CD8-positive, alpha-beta memory T cell (primary cell): Measurements from ENCODE around the gene BASP1. TPM values are rescaled to one million over a fixed set of nuclear protein-coding genes. Genes with fewer than 3 reads are reported as not detected.

Experiments
- CTCF ChIA-PET: fragments of 350-600 bp; sonication (Branson Sonifier 250); formaldehyde crosslinking; loops from one replicate; lab custom pipeline; 2021; ENCODE audit warnings: antibody characterized with exemption; lab: Charles Lee
- POLR2A ChIA-PET: fragments of 350-600 bp; sonication (Branson Sonifier 250); formaldehyde crosslinking; loops from one replicate; lab custom pipeline; 2021; ENCODE audit warnings: antibody characterized with exemption; lab: Charles Lee
- DNase-seq, 5 donors: peaks; one replicate each; pipeline versions ENCODE4 v3.0.0 to v3.0.0-alpha.2; 2020 to 2022; ENCODE audit warnings: mixed read lengths in 1 of 5
- H3K27ac ChIP-seq: one replicate; pipeline ENCODE4 v1.7.0; 2013; ENCODE audit warnings: low read depth, mild to moderate bottlenecking, low read length, moderate library complexity
- H3K27me3 ChIP-seq: 2 replicates; pipeline ENCODE4 v1.7.0; 2013; ENCODE audit warnings: low read length, mild to moderate bottlenecking; ENCODE audit not compliant: insufficient read depth, poor library complexity, severe bottlenecking
- H3K36me3 ChIP-seq: 2 replicates; pipeline ENCODE4 v1.7.0; 2013; ENCODE audit warnings: mild to moderate bottlenecking, low read length, moderate library complexity; ENCODE audit not compliant: insufficient read depth
- H3K4me1 ChIP-seq: 2 replicates; pipeline ENCODE4 v1.7.0; 2013; ENCODE audit warnings: mild to moderate bottlenecking, low read length, moderate library complexity; ENCODE audit not compliant: insufficient read depth
- H3K4me3 ChIP-seq: 2 replicates; pipeline ENCODE4 v1.7.0; 2013; ENCODE audit warnings: mild to moderate bottlenecking, low read length
- H3K9me3 ChIP-seq: 2 replicates; pipeline ENCODE4 v1.7.0; 2013; ENCODE audit warnings: mild to moderate bottlenecking, low read length
- H3K27ac Mint-ChIP-seq, 8 donors: one replicate each; pipeline ENCODE4 v1.8.0; 2020 to 2021; ENCODE audit warnings: mixed read lengths in 8 of 8, mild to moderate bottlenecking in 6 of 8, inconsistent platforms in 3 of 8, moderate library complexity in 3 of 8
- H3K27me3 Mint-ChIP-seq, 2 donors: one replicate each; pipeline ENCODE4 v1.8.0; 2020 to 2021; ENCODE audit warnings: mixed read lengths in 2 of 2, mild to moderate bottlenecking in 1 of 2, moderate library complexity in 1 of 2
- H3K36me3 Mint-ChIP-seq, 3 donors: one replicate each; pipeline ENCODE4 v1.8.0; 2020 to 2021; ENCODE audit warnings: mixed read lengths in 3 of 3, inconsistent platforms in 1 of 3, mild to moderate bottlenecking in 1 of 3
- H3K4me1 Mint-ChIP-seq, 3 donors: one replicate each; pipeline ENCODE4 v1.8.0; 2020 to 2021; ENCODE audit warnings: mixed read lengths in 3 of 3, inconsistent platforms in 1 of 3, mild to moderate bottlenecking in 1 of 3
- H3K4me3 Mint-ChIP-seq, 7 donors: one replicate each; pipeline ENCODE4 v1.8.0; 2020 to 2021; ENCODE audit warnings: mixed read lengths in 7 of 7, mild to moderate bottlenecking in 6 of 7, moderate library complexity in 4 of 7, inconsistent platforms in 2 of 7
- H3K9me3 Mint-ChIP-seq, 5 donors: one replicate each; pipeline ENCODE4 v1.8.0; 2020 to 2022; ENCODE audit warnings: mixed read lengths in 5 of 5, mild to moderate bottlenecking in 3 of 5, moderate library complexity in 2 of 5, inconsistent platforms in 1 of 5
- polyA plus RNA-seq: library from polyadenylated mRNA; unstranded; fragments of 300-500 nt; fragmentation: Illumina TruSeq; gene quantifications from one replicate; pipeline ENCODE4 v1.2.3, GENCODE V29; 2021
- total RNA-seq, 2 experiments: library from RNA; stranded (reverse); gene quantifications; one replicate each; pipeline ENCODE4 v1.2.3, GENCODE V29; 2021

The BASP1 gene
- total and polyA plus RNA-seq, 3 experiments from 2014 or later: 0.28 to 0.49 TPM; not detected in 1

GRCh38 chr5:17220469-17220868 lies 3.0 kb downstream of the BASP1 start:
- no peak overlapping the region for H3K4me3 Mint-ChIP-seq
- POLR2A ChIA-PET: no interaction called here
- H3K27ac ChIP-seq: no peak overlapping the region
- DNase-seq: no peak
- H3K4me3 ChIP-seq: no peak overlapping the region
- no peaks in the 10 kb centered on the region for H3K36me3 ChIP-seq
- no peak overlapping the region for H3K27ac Mint-ChIP-seq
- no peaks in the 10 kb centered on the region for H3K36me3 Mint-ChIP-seq
- H3K4me1 ChIP-seq: peaks cover 5% of the 10 kb centered on the region
- no peaks in the 10 kb centered on the region for H3K27me3 ChIP-seq
- peaks cover 26 to 36% of the 10 kb centered on the region in 2 donors for H3K27me3 Mint-ChIP-seq
- CTCF ChIA-PET: no interaction called here
- H3K4me1 Mint-ChIP-seq: peaks cover 3 to 11% (median 6%) of the 10 kb centered on the region in 3 donors
- peaks cover 0 to 14% (median 9%) of the 10 kb centered on the region in 5 donors for H3K9me3 Mint-ChIP-seq
- no peaks in the 10 kb centered on the region for H3K9me3 ChIP-seq

GRCh38 chr5:17221843-17222636 lies 4.6 kb downstream of the BASP1 start:
- H3K36me3 Mint-ChIP-seq: no peaks in the 10 kb centered on the region
- DNase-seq: no peak
- H3K27ac Mint-ChIP-seq: no peak overlapping the region
- H3K27me3 Mint-ChIP-seq: peaks cover 17 to 26% of the 10 kb centered on the region in 2 donors
- H3K9me3 ChIP-seq: no peaks in the 10 kb centered on the region
- peaks cover 3 to 8% (median 4%) of the 10 kb centered on the region in 3 donors for H3K4me1 Mint-ChIP-seq
- peaks cover 5% of the 10 kb centered on the region for H3K4me1 ChIP-seq
- H3K4me3 Mint-ChIP-seq: no peak overlapping the region
- ChIA-PET POLR2A (no interaction called here), CTCF (no interaction called here)
- peaks cover 0 to 13% (median 9%) of the 10 kb centered on the region in 5 donors for H3K9me3 Mint-ChIP-seq
- H3K27ac ChIP-seq: no peak overlapping the region
- no peak overlapping the region for H3K4me3 ChIP-seq
- H3K27me3 ChIP-seq: no peaks in the 10 kb centered on the region
- H3K36me3 ChIP-seq: no peaks in the 10 kb centered on the region

- H3K9me3 Mint-ChIP-seq: peaks cover 0 to 13% (median 9%) of the 10 kb centered on the region in 5 donors
- H3K36me3 Mint-ChIP-seq: no peaks in the 10 kb centered on the region
- Histone ChIP-seq H3K27me3 (no peaks in the 10 kb centered on the region), H3K9me3 (no peaks in the 10 kb centered on the region), H3K27ac (no peak overlapping the region), H3K4me1 (peaks cover 5% of the 10 kb centered on the region), H3K4me3 (no peak overlapping the region), H3K36me3 (no peaks in the 10 kb centered on the region)
- H3K4me1 Mint-ChIP-seq: peaks cover 3 to 8% (median 4%) of the 10 kb centered on the region in 3 donors
- CTCF ChIA-PET: no interaction called here
- no peak for DNase-seq
- POLR2A ChIA-PET: no interaction called here
- H3K27ac Mint-ChIP-seq: no peak overlapping the region
- peaks cover 17 to 26% of the 10 kb centered on the region in 2 donors for H3K27me3 Mint-ChIP-seq
- H3K4me3 Mint-ChIP-seq: no peak overlapping the region
These were observed 5.2 kb downstream of the BASP1 start for GRCh38 chr5:17222664-17223063.

GRCh38 chr5:17223367-17224185 lies 6.1 kb downstream of the BASP1 start:
- no peaks in the 10 kb centered on the region for H3K36me3 ChIP-seq
- H3K4me3 ChIP-seq: no peak overlapping the region
- Mint-ChIP-seq H3K27ac (no peak overlapping the region), H3K27me3 (peaks cover 17 to 26% of the 10 kb centered on the region in 2 donors), H3K4me3 (no peak overlapping the region), H3K4me1 (peaks cover 3 to 8% (median 4%) of the 10 kb centered on the region in 3 donors), H3K36me3 (no peaks in the 10 kb centered on the region), H3K9me3 (peaks cover 0 to 13% (median 9%) of the 10 kb centered on the region in 5 donors)
- ChIA-PET CTCF (no interaction called here), POLR2A (no interaction called here)
- peaks cover 5% of the 10 kb centered on the region for H3K4me1 ChIP-seq
- H3K27me3 ChIP-seq: no peaks in the 10 kb centered on the region
- no peak overlapping the region for H3K27ac ChIP-seq
- DNase-seq: no peak
- no peaks in the 10 kb centered on the region for H3K9me3 ChIP-seq

- DNase-seq: no peak
- no peak overlapping the region for H3K27ac ChIP-seq
- no peak overlapping the region for H3K27ac Mint-ChIP-seq
- no peak overlapping the region for H3K4me3 Mint-ChIP-seq
- no peak overlapping the region for H3K4me3 ChIP-seq
- no peaks in the 10 kb centered on the region for H3K9me3 ChIP-seq
- no peaks in the 10 kb centered on the region for H3K27me3 ChIP-seq
- H3K36me3 ChIP-seq: no peaks in the 10 kb centered on the region
- POLR2A ChIA-PET: no interaction called here
- H3K4me1 Mint-ChIP-seq: no peaks in the 10 kb centered on the region
- no peaks in the 10 kb centered on the region for H3K4me1 ChIP-seq
- no peaks in the 10 kb centered on the region for H3K36me3 Mint-ChIP-seq
- peaks cover 0 to 5% (median 2%) of the 10 kb centered on the region in 5 donors for H3K9me3 Mint-ChIP-seq
- CTCF ChIA-PET: no interaction called here
- H3K27me3 Mint-ChIP-seq: peaks cover 9 to 12% of the 10 kb centered on the region in 2 donors
These were observed 7.6 kb downstream of the BASP1 start for GRCh38 chr5:17224858-17225511.

GRCh38 chr5:17225520-17225919 lies 8.1 kb downstream of the BASP1 start:
- Histone ChIP-seq H3K27me3 (no peaks in the 10 kb centered on the region), H3K36me3 (no peaks in the 10 kb centered on the region), H3K27ac (no peak overlapping the region), H3K9me3 (no peaks in the 10 kb centered on the region), H3K4me1 (no peaks in the 10 kb centered on the region), H3K4me3 (no peak overlapping the region)
- Mint-ChIP-seq H3K4me3 (no peak overlapping the region), H3K27ac (no peak overlapping the region), H3K27me3 (peaks cover 8 to 9% of the 10 kb centered on the region in 2 donors), H3K4me1 (no peaks in the 10 kb centered on the region), H3K36me3 (no peaks in the 10 kb centered on the region), H3K9me3 (peaks cover 0 to 5% (median 2%) of the 10 kb centered on the region in 5 donors)
- no peak for DNase-seq
- CTCF ChIA-PET: no interaction called here
- POLR2A ChIA-PET: no interaction called here

- Histone ChIP-seq H3K36me3 (no peaks in the 10 kb centered on the region), H3K27me3 (no peaks in the 10 kb centered on the region), H3K27ac (no peak overlapping the region), H3K4me3 (no peak overlapping the region), H3K4me1 (no peaks in the 10 kb centered on the region), H3K9me3 (no peaks in the 10 kb centered on the region)
- ChIA-PET POLR2A (no interaction called here), CTCF (no interaction called here)
- Mint-ChIP-seq H3K27me3 (peaks cover 4 to 7% of the 10 kb centered on the region in 2 donors), H3K4me1 (no peaks in the 10 kb centered on the region), H3K9me3 (peaks cover 0 to 12% (median 3%) of the 10 kb centered on the region in 5 donors), H3K4me3 (no peak overlapping the region), H3K27ac (no peak overlapping the region), H3K36me3 (no peaks in the 10 kb centered on the region)
- DNase-seq: no peak
These were observed 10.4 kb downstream of the BASP1 start for GRCh38 chr5:17227868-17228267.
